HEK293 (cell line): ENCODE results near the gene HEPACAM2.

Experiments used
- CTCF ChIA-PET: fragments of 350-600 bp; formaldehyde crosslinking; extraction: SDS; loops from one replicate; lab custom pipeline; 2021; ENCODE audit warnings: antibody characterized with exemption; lab: Yijun Ruan, JAX
- POLR2A ChIA-PET: fragments of 300-600 bp; formaldehyde crosslinking; extraction: SDS; loops from one replicate; lab custom pipeline; 2020; ENCODE audit warnings: antibody characterized with exemption, inconsistent platforms; lab: Yijun Ruan, JAX
- H3K27ac ChIP-seq: fragments of 200-500 bp; sonication (Bioruptor generic); 2 replicates; pipeline ENCODE4 v1.5.1; 2014; ENCODE audit warnings: low read depth, low read length, control low read depth, inconsistent platforms; ENCODE audit errors: extremely low read depth
- H3K36me3 ChIP-seq, 2 experiments: fragments of 200-500 bp in 1 of 2; sonication (Bioruptor generic) in 1 of 2; 1 replicate in 1 of 2; 2 replicates in 1 of 2; pipeline ENCODE4 v1.5.1; 2014 to 2017; ENCODE audit warnings: inconsistent platforms in 2 of 2, low read length in 2 of 2; ENCODE audit not compliant: control insufficient read depth in 2 of 2, insufficient read depth in 1 of 2
- H3K4me1 ChIP-seq: fragments of 200-500 bp; sonication (Bioruptor generic); 2 replicates; pipeline ENCODE4 v1.5.1; 2014; ENCODE audit warnings: mild to moderate bottlenecking, low read length, inconsistent platforms; ENCODE audit not compliant: control insufficient read depth, insufficient read depth
- H3K4me3 ChIP-seq: 2 replicates; pipeline ENCODE4 v1.5.1; 2011; ENCODE audit warnings: low read depth, mild to moderate bottlenecking, control low read depth, low read length, moderate library complexity
- H3K9me3 ChIP-seq: fragments of 200-500 bp; sonication (Bioruptor generic); 2 replicates; pipeline ENCODE4 v1.5.1; 2014; ENCODE audit warnings: low read depth, low read length, inconsistent platforms; ENCODE audit not compliant: control insufficient read depth, insufficient read depth
- EGR2 ChIP-seq: fragments of 450-650 bp; formaldehyde crosslinking; IDR thresholded peaks from 2 replicates; pipeline ENCODE4 v1.5.1; 2016; ENCODE audit warnings: low read depth, missing biosample characterization, missing genetic modification characterization
- GFI1B ChIP-seq: fragments of 450-650 bp; formaldehyde crosslinking; IDR thresholded peaks from 2 replicates; pipeline ENCODE4 v1.5.1; 2016; ENCODE audit warnings: missing biosample characterization, missing genetic modification characterization
- GLIS1 ChIP-seq: fragments of 450-650 bp; formaldehyde crosslinking; IDR thresholded peaks from 2 replicates; pipeline ENCODE4 v1.5.1; 2016; ENCODE audit warnings: missing biosample characterization, missing genetic modification characterization
- GLIS2 ChIP-seq: fragments of 450-650 bp; formaldehyde crosslinking; IDR thresholded peaks from 2 replicates; pipeline ENCODE4 v1.5.1; 2016; ENCODE audit warnings: missing biosample characterization, missing genetic modification characterization
- INSM2 ChIP-seq: fragments of 450-650 bp; formaldehyde crosslinking; IDR thresholded peaks from 2 replicates; pipeline ENCODE4 v1.5.1; 2016; ENCODE audit warnings: missing biosample characterization, missing genetic modification characterization
- PRDM4 ChIP-seq: fragments of 450-650 bp; formaldehyde crosslinking; IDR thresholded peaks from 2 replicates; pipeline ENCODE4 v1.5.1; 2017; ENCODE audit warnings: missing biosample characterization, missing genetic modification characterization
- RBAK ChIP-seq: fragments of 450-650 bp; formaldehyde crosslinking; IDR thresholded peaks from 2 replicates; pipeline ENCODE4 v1.5.1; 2016; ENCODE audit warnings: missing biosample characterization, missing genetic modification characterization
- REPIN1 ChIP-seq: fragments of 450-650 bp; formaldehyde crosslinking; IDR thresholded peaks from 2 replicates; pipeline ENCODE4 v1.5.1; 2017; ENCODE audit warnings: missing biosample characterization, missing genetic modification characterization, low read depth
- SCRT2 ChIP-seq: fragments of 450-650 bp; formaldehyde crosslinking; IDR thresholded peaks from 2 replicates; pipeline ENCODE4 v1.5.1; 2016; ENCODE audit warnings: missing biosample characterization, missing genetic modification characterization
- TCF7L2 ChIP-seq: IDR thresholded peaks from 2 replicates; pipeline ENCODE4 v1.6.1; 2011; ENCODE audit warnings: low read depth, mild to moderate bottlenecking, inconsistent platforms, low read length, moderate library complexity, borderline replicate concordance
- TRIM28 ChIP-seq: IDR thresholded peaks from 2 replicates; pipeline ENCODE4 v1.6.1; 2011; ENCODE audit warnings: low read length, control low read depth, borderline replicate concordance
- YY1 ChIP-seq: fragments of 450-650 bp; formaldehyde crosslinking; IDR thresholded peaks from 2 replicates; pipeline ENCODE4 v1.5.1; 2018; ENCODE audit warnings: missing biosample characterization, missing genetic modification characterization
- ZBTB6 ChIP-seq: fragments of 450-650 bp; formaldehyde crosslinking; IDR thresholded peaks from 2 replicates; pipeline ENCODE4 v1.5.1; 2017; ENCODE audit warnings: missing biosample characterization, missing genetic modification characterization
- ZEB2 ChIP-seq: fragments of 450-650 bp; formaldehyde crosslinking; IDR thresholded peaks from 2 replicates; pipeline ENCODE4 v1.5.1; 2016; ENCODE audit warnings: missing biosample characterization, missing genetic modification characterization
- ZNF10 ChIP-seq: fragments of 450-650 bp; formaldehyde crosslinking; IDR thresholded peaks from 2 replicates; pipeline ENCODE4 v1.5.1; 2017; ENCODE audit warnings: missing biosample characterization, missing genetic modification characterization
- ZNF114 ChIP-seq: fragments of 450-650 bp; formaldehyde crosslinking; IDR thresholded peaks from 2 replicates; pipeline ENCODE4 v1.5.0; 2017; ENCODE audit warnings: missing biosample characterization, missing genetic modification characterization
- ZNF146 ChIP-seq: fragments of 450-650 bp; formaldehyde crosslinking; IDR thresholded peaks from 2 replicates; pipeline ENCODE4 v1.5.1; 2016; ENCODE audit warnings: missing biosample characterization, missing genetic modification characterization
- ZNF2 ChIP-seq: fragments of 450-650 bp; formaldehyde crosslinking; IDR thresholded peaks from 2 replicates; pipeline ENCODE4 v1.5.1; 2016; ENCODE audit warnings: missing biosample characterization, missing genetic modification characterization
- ZNF404 ChIP-seq: fragments of 450-650 bp; formaldehyde crosslinking; IDR thresholded peaks from 2 replicates; pipeline ENCODE4 v1.5.1; 2017; ENCODE audit warnings: missing biosample characterization, missing genetic modification characterization
- ZNF426 ChIP-seq: fragments of 450-650 bp; formaldehyde crosslinking; IDR thresholded peaks from 2 replicates; pipeline ENCODE4 v1.5.1; 2017; ENCODE audit warnings: missing biosample characterization, missing genetic modification characterization, mild to moderate bottlenecking, inconsistent platforms, moderate library complexity
- ZNF501 ChIP-seq: fragments of 450-650 bp; formaldehyde crosslinking; IDR thresholded peaks from 2 replicates; pipeline ENCODE4 v1.5.1; 2016; ENCODE audit warnings: missing biosample characterization, missing genetic modification characterization
- ZNF529 ChIP-seq: fragments of 450-650 bp; formaldehyde crosslinking; IDR thresholded peaks from 2 replicates; pipeline ENCODE4 v1.5.1; 2017; ENCODE audit warnings: missing genetic modification characterization, missing biosample characterization; ENCODE audit not compliant: insufficient replicate concordance
- ZNF558 ChIP-seq: fragments of 450-650 bp; formaldehyde crosslinking; IDR thresholded peaks from 2 replicates; pipeline ENCODE4 v1.5.1; 2016; ENCODE audit warnings: missing biosample characterization, missing genetic modification characterization
- ZNF629 ChIP-seq: fragments of 450-650 bp; formaldehyde crosslinking; IDR thresholded peaks from 2 replicates; pipeline ENCODE4 v1.5.1; 2017; ENCODE audit warnings: missing biosample characterization, missing genetic modification characterization
- ZNF776 ChIP-seq: fragments of 450-650 bp; formaldehyde crosslinking; IDR thresholded peaks from 2 replicates; pipeline ENCODE4 v1.5.0; 2017; ENCODE audit warnings: missing biosample characterization, missing genetic modification characterization, borderline replicate concordance
- ZNF785 ChIP-seq: fragments of 450-650 bp; formaldehyde crosslinking; IDR thresholded peaks from 2 replicates; pipeline ENCODE4 v1.5.1; 2016; ENCODE audit warnings: missing biosample characterization, missing genetic modification characterization
- ZNF791 ChIP-seq: fragments of 450-650 bp; formaldehyde crosslinking; IDR thresholded peaks from 2 replicates; pipeline ENCODE4 v1.5.1; 2016; ENCODE audit warnings: missing biosample characterization, missing genetic modification characterization

The HEPACAM2 gene

GRCh38 chr7:93148144-93148543 is 78.1 kb downstream of the HEPACAM2 start, which contains the start of gene SAMD9L:
TSS of gene SAMD9L (minus strand) at chr7:93148385. CDS start at chr7:93135971, 12,414 bp downstream.
- TF ChIP-seq ZNF776 (tag by site-specific recombination): no peak
- no peak for TF ChIP-seq TCF7L2
- no peak for TF ChIP-seq ZNF2 (tag by site-specific recombination)
- TF ChIP-seq ZNF558 (tag by site-specific recombination): no peak
- TF ChIP-seq ZNF114 (tag by site-specific recombination): no peak
- no peak for TF ChIP-seq INSM2 (tag by site-specific recombination)
- no peak for TF ChIP-seq GLIS1 (tag by site-specific recombination)
- TF ChIP-seq YY1 (tag by site-specific recombination): no peak
- no peak for TF ChIP-seq GFI1B
- TF ChIP-seq ZNF529: no peak
- TF ChIP-seq REPIN1 (tag by site-specific recombination): no peak
- TF ChIP-seq TRIM28: no peak
- TF ChIP-seq ZNF785 (tag by site-specific recombination): no peak
- no peak for TF ChIP-seq RBAK
- TF ChIP-seq GLIS2 (tag by site-specific recombination): no peak
- TF ChIP-seq ZEB2: no peak
- no peak within 1 kb of the TSS for H3K27ac ChIP-seq
- no peaks in the 10 kb centered on the region for H3K36me3 ChIP-seq
- no peaks in the 10 kb centered on the region for H3K4me1 ChIP-seq
- H3K9me3 ChIP-seq: no peaks in the 10 kb centered on the region
- CTCF ChIA-PET: no interaction called here
- POLR2A ChIA-PET: no interaction called here
- no peak within 1 kb of the TSS for H3K4me3 ChIP-seq

GRCh38 chr7:93147363-93147762 is 78.9 kb downstream of the HEPACAM2 start:
- no peaks in the 10 kb centered on the region for H3K9me3 ChIP-seq
- no peak overlapping the region for H3K4me3 ChIP-seq
- ChIA-PET POLR2A (no interaction called here), CTCF (no interaction called here)
- H3K36me3 ChIP-seq: no peaks in the 10 kb centered on the region
- TF ChIP-seq ZNF791 (tag by site-specific recombination): no peak
- no peak for TF ChIP-seq ZNF629 (tag by site-specific recombination)
- no peak for TF ChIP-seq ZNF501 (tag by site-specific recombination)
- H3K27ac ChIP-seq: no peak overlapping the region
- no peaks in the 10 kb centered on the region for H3K4me1 ChIP-seq

- ChIA-PET CTCF (no interaction called here), POLR2A (no interaction called here)
- TF ChIP-seq EGR2 (tag by site-specific recombination): no peak
- no peak for TF ChIP-seq ZBTB6 (tag by site-specific recombination)
- TF ChIP-seq ZNF146 (tag by site-specific recombination): no peak
- no peak for TF ChIP-seq SCRT2
- TF ChIP-seq PRDM4 (tag by site-specific recombination): no peak
- no peak for TF ChIP-seq ZNF10 (tag by site-specific recombination)
- no peak for TF ChIP-seq ZNF426 (tag by site-specific recombination)
- TF ChIP-seq ZNF404 (tag by site-specific recombination): no peak
- no peaks in the 10 kb centered on the region for H3K36me3 ChIP-seq
- no peak overlapping the region for H3K4me3 ChIP-seq
- no peak overlapping the region for H3K27ac ChIP-seq
- H3K9me3 ChIP-seq: no peaks in the 10 kb centered on the region
- no peaks in the 10 kb centered on the region for H3K4me1 ChIP-seq
These were observed 79.7 kb downstream of the HEPACAM2 start for GRCh38 chr7:93146472-93147141.
